Stomach smooth muscle (tissue), 2 donors: ENCODE measurements around the gene DENND4A.
"Not testable (repeated sequence)": the region's sequence is repeated elsewhere in the genome, so short reads cannot be mapped to it uniquely, and the experiment has no call there.

Source experiments
- H3K27ac ChIP-seq: one replicate; pipeline ENCODE4 v1.7.0; 2013; ENCODE audit warnings: mild to moderate bottlenecking, low read length, inconsistent platforms
- H3K27me3 ChIP-seq, 2 donors: one replicate each; pipeline ENCODE4 v1.7.0; 2013; ENCODE audit warnings: low read length in 2 of 2; ENCODE audit not compliant: insufficient read depth in 2 of 2, control insufficient read depth in 1 of 2
- H3K36me3 ChIP-seq, 2 donors: one replicate each; pipeline ENCODE4 v1.7.0; 2013; ENCODE audit warnings: low read length in 2 of 2; ENCODE audit not compliant: control insufficient read depth in 2 of 2, insufficient read depth in 2 of 2
- H3K4me1 ChIP-seq: one replicate; pipeline ENCODE4 v1.7.0; 2013; ENCODE audit warnings: low read length; ENCODE audit not compliant: control insufficient read depth, insufficient read depth
- H3K4me3 ChIP-seq, 2 donors: one replicate each; pipeline ENCODE4 v1.7.0; 2013; ENCODE audit warnings: low read length in 2 of 2
- H3K9ac ChIP-seq, 2 donors: one replicate each; pipeline ENCODE4 v1.7.0; 2013; ENCODE audit warnings: low read length in 2 of 2, mild to moderate bottlenecking in 1 of 2
- H3K9me3 ChIP-seq, 2 donors: one replicate each; pipeline ENCODE4 v1.7.0; 2013; ENCODE audit warnings: low read length in 2 of 2; ENCODE audit not compliant: control insufficient read depth in 2 of 2
- donor health status: healthy.
- donor health status: Pancreatic carcinoma.

The DENND4A gene

DNA sequence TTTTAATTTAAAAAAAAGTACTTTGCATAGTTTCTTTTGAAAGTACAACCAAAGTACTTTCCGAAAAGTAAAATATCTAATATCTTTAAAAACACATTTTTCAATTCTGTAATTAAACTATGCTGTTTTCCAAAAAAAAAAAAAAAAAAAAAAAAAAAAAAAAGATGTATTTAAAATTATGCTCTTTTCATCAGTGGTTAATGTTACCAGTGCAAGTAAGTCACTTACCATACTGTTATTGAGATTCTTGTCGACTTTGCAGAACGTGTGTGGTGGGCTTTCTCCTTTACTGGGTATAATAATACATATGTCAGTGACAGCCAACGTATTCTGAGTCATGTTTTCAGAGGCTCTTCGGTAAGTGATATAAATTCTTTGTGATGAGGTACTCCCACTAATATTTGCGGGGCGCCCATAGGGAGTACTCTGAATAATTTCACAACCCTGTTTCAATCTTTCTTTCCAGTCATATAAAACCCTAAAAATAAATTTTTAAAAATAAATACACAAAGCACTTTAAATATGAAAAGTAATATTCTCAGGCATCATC, 39.9 kb downstream of the DENND4A start:
- no peak overlapping the region for H3K27ac ChIP-seq
- no peak overlapping the region for H3K9ac ChIP-seq
- no peaks in the 10 kb centered on the region for H3K4me1 ChIP-seq
- peaks cover 0 to 17% of the 10 kb centered on the region in 2 donors for H3K36me3 ChIP-seq
- no peak overlapping the region for H3K4me3 ChIP-seq
- no peaks in the 10 kb centered on the region for H3K27me3 ChIP-seq
- no peaks in the 10 kb centered on the region for H3K9me3 ChIP-seq

- no peak overlapping the region for H3K27ac ChIP-seq
- H3K36me3 ChIP-seq: peaks cover 0 to 17% of the 10 kb centered on the region in 2 donors
- no peaks in the 10 kb centered on the region for H3K4me1 ChIP-seq
- H3K4me3 ChIP-seq: no peak overlapping the region
- no peaks in the 10 kb centered on the region for H3K9me3 ChIP-seq
- no peaks in the 10 kb centered on the region for H3K27me3 ChIP-seq
- H3K9ac ChIP-seq: no peak overlapping the region
These were observed 40.7 kb downstream of the DENND4A start for GRCh38 chr15:65751431-65751830.

DNA sequence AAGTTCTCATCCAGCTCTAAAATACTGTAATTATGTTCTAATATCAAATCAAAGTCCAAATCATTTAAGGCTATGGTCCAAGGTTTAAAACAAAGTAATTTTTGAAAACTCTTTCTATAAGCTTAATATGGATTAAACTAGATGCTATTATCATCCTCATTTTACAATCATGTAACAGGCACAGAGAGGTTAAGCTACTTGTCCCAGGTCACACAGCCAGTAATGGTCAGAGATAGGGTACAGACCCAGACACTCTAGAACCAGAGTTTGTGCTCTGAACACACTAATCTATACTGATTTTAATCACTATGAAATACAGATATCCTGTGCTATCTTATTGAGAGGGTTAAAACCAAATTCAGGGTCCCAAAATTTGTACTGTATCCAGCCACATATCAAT, 44.8 kb downstream of the DENND4A start:
- Histone ChIP-seq H3K36me3 (peaks cover 0 to 10% of the 10 kb centered on the region in 2 donors), H3K9ac (no peak overlapping the region), H3K4me1 (no peaks in the 10 kb centered on the region), H3K9me3 (no peaks in the 10 kb centered on the region), H3K27ac (no peak overlapping the region), H3K4me3 (no peak overlapping the region), H3K27me3 (no peaks in the 10 kb centered on the region)

- H3K4me3 ChIP-seq: no peak overlapping the region
- no peaks in the 10 kb centered on the region for H3K9me3 ChIP-seq
- no peak overlapping the region for H3K9ac ChIP-seq
- no peaks in the 10 kb centered on the region for H3K27me3 ChIP-seq
- H3K36me3 ChIP-seq: no peaks in the 10 kb centered on the region
- H3K4me1 ChIP-seq: no peaks in the 10 kb centered on the region
- H3K27ac ChIP-seq: no peak overlapping the region
These were observed 48.3 kb downstream of the DENND4A start for GRCh38 chr15:65743637-65744252.

- Histone ChIP-seq H3K9ac (no peak overlapping the region), H3K36me3 (peaks cover 13 to 18% of the 10 kb centered on the region in 2 donors), H3K27ac (no peak overlapping the region), H3K4me3 (no peak overlapping the region), H3K27me3 (no peaks in the 10 kb centered on the region), H3K9me3 (no peaks in the 10 kb centered on the region), H3K4me1 (no peaks in the 10 kb centered on the region)
These were observed 51.9 kb downstream of the DENND4A start for GRCh38 chr15:65740148-65740547.

GRCh38 chr15:65738649-65739048, 53.4 kb downstream of the DENND4A start:
- no peaks in the 10 kb centered on the region for H3K9me3 ChIP-seq
- H3K4me1 ChIP-seq: no peaks in the 10 kb centered on the region
- peaks cover 13 to 18% of the 10 kb centered on the region in 2 donors for H3K36me3 ChIP-seq
- H3K4me3 ChIP-seq: no peak overlapping the region
- H3K9ac ChIP-seq: no peak overlapping the region
- no peak overlapping the region for H3K27ac ChIP-seq
- no peaks in the 10 kb centered on the region for H3K27me3 ChIP-seq

DNA sequence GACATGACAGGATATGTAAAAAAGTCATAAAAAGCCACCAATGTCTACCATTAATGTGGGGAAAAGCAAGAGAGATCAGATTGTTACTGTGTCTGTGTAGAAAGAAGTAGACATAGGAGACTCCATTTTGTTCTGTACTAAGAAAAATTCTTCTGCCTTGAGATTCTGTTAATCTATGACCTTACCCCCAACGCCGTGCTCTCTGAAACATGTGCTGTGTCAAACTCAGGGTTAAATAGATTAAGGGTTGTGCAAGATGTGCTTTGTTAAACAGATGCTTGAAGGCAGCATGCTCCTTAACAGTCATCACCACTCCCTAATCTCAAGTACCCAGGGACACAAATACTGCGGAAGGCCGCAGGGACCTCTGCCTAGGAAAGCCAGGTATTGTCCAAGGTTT, 58.5 kb downstream of the DENND4A start:
- not testable (repeated sequence) for H3K9ac ChIP-seq, H3K4me3 ChIP-seq, H3K9me3 ChIP-seq, H3K27me3 ChIP-seq, H3K4me1 ChIP-seq, H3K27ac ChIP-seq
- peaks cover 22 to 24% of the 10 kb centered on the region in 2 donors for H3K36me3 ChIP-seq

- Histone ChIP-seq H3K9ac (no peak overlapping the region), H3K4me3 (no peak overlapping the region), H3K27me3 (no peaks in the 10 kb centered on the region), H3K9me3 (no peaks in the 10 kb centered on the region), H3K36me3 (peaks cover 19 to 21% of the 10 kb centered on the region in 2 donors), H3K4me1 (no peaks in the 10 kb centered on the region), H3K27ac (no peak overlapping the region)
These were observed 59.4 kb downstream of the DENND4A start for GRCh38 chr15:65732698-65733097.

DNA sequence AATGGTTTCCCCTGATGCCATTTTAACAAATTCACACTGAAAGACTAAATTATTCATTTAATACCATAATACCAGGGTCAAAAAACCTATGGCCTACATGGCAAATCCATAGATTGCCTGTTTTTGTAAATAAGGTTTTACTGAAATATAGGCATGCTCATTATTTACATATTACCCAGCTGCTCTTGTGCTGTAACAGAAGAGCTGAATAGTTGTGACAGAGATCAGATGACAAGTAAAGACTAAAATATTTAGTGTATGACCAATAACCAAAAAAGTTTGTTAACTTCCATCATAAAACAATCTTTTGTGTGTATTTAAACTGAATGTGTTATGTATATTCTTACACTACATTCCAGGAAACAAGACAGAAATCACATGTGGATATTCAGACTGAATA, 60.2 kb downstream of the DENND4A start:
- Histone ChIP-seq H3K9me3 (no peaks in the 10 kb centered on the region), H3K4me1 (no peaks in the 10 kb centered on the region), H3K4me3 (no peak overlapping the region), H3K27ac (no peak overlapping the region), H3K27me3 (no peaks in the 10 kb centered on the region), H3K9ac (no peak overlapping the region), H3K36me3 (peaks cover 14 to 17% of the 10 kb centered on the region in 2 donors)

DNA sequence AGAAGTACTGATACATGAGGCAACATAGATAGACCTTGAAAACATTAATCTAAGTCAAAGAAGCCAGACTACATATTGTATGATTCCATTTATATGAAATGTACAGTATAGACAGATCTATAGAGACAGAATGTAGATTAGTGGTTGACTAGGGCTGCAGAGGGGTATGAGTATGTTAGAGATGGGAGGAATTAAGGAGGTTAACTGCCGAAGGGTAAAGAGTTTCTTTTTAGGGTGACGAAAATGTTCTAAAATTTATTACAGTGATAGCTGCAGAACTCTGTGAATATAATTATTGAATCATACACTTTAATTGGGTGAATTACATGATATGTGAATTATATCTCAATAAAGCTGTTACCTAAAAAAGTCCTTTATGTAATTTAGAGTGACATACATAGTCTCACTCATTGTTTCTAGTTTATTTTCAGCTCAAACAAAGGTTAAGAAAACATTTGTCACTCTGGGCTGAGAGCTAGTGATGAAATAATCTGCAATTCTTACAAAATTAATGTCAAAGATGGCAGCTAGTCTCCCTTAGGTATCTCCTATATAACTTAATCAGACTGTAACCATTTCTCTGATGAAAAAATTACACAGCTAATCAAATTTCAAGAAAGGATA, 61.4 kb downstream of the DENND4A start:
- Histone ChIP-seq H3K4me1 (no peaks in the 10 kb centered on the region), H3K9ac (no peak overlapping the region), H3K4me3 (no peak overlapping the region), H3K9me3 (no peaks in the 10 kb centered on the region), H3K27me3 (no peaks in the 10 kb centered on the region), H3K36me3 (peaks cover 10% of the 10 kb centered on the region in 2 donors), H3K27ac (no peak overlapping the region)
